Activated CD4-positive, alpha-beta T cell treated with anti-CD3 and anti-CD28 coated beads for 36 hours (primary cell): ENCODE results near the gene FBXO47. TPM values are rescaled to one million over a fixed set of nuclear protein-coding genes. Genes with fewer than 3 reads are reported as not detected.
"Not testable (repeated sequence)": the region's sequence is repeated elsewhere in the genome, so short reads cannot be mapped to it uniquely, and the experiment has no call there.

ENCODE experiments used
- ATAC-seq: fragments of 200-7000 bp; cut with Tn5 transposase; one replicate; pipeline ENCODE4 v1.10.0; 2021; ENCODE audit warnings: mild to moderate bottlenecking, moderate library complexity
- CTCF ChIA-PET: fragments of 350-600 bp; sonication (Branson Sonifier 250); formaldehyde crosslinking; loops from one replicate; lab custom pipeline; 2021; ENCODE audit warnings: antibody characterized with exemption; lab: Charles Lee
- POLR2A ChIA-PET: fragments of 350-600 bp; sonication (Branson Sonifier 250); formaldehyde crosslinking; loops from one replicate; lab custom pipeline; 2021; ENCODE audit warnings: antibody characterized with exemption, inconsistent platforms; lab: Charles Lee
- DNase-seq: peaks from one replicate; pipeline ENCODE4 v3.0.0-alpha.2; 2020
- H3K27ac Mint-ChIP-seq: one replicate; pipeline ENCODE4 v1.8.0; 2021; ENCODE audit warnings: mixed read lengths
- H3K27me3 Mint-ChIP-seq: one replicate; pipeline ENCODE4 v1.8.0; 2021; ENCODE audit warnings: mixed read lengths
- H3K36me3 Mint-ChIP-seq: one replicate; pipeline ENCODE4 v1.8.0; 2021; ENCODE audit warnings: low read depth, mixed read lengths
- H3K4me1 Mint-ChIP-seq: one replicate; pipeline ENCODE4 v1.8.0; 2021; ENCODE audit warnings: mixed read lengths
- H3K4me3 Mint-ChIP-seq: one replicate; pipeline ENCODE4 v1.8.0; 2021; ENCODE audit warnings: mild to moderate bottlenecking, moderate library complexity, mixed read lengths
- H3K9me3 Mint-ChIP-seq: one replicate; pipeline ENCODE4 v1.8.0; 2021; ENCODE audit warnings: low read depth, mixed read lengths
- intact Hi-C, 2 experiments: fragments of 100-400 bp; cut with DNase I in 1 of 2; cut with micrococcal nuclease in 1 of 2; formaldehyde crosslinking; loops; one replicate each; pipeline versions ENCODE4 v1.14.2 to v1.15.1; 2022 to 2024; cut with DNase I, micrococcal nuclease
- total RNA-seq, 2 experiments: library from RNA; stranded (reverse); gene quantifications; one replicate each; pipeline ENCODE4 v1.2.3, GENCODE V29; 2021

FBXO47 gene
- total RNA-seq, 2 experiments from 2014 or later, result 0.11 to 0.16 TPM

GRCh38 chr17:38943607-38944006, 23.6 kb downstream of the FBXO47 start:
- ATAC-seq, result peak; percentile 82
- peaks cover 11% of the 10 kb centered on the region for H3K4me1 Mint-ChIP-seq
- POLR2A ChIA-PET, result interaction anchor here (0.6 to 0.9 kb wide), 2 partner anchors 106 to 218 kb away, joined by 3 read pairs; no protein-coding TSS in a partner anchor
- H3K36me3 Mint-ChIP-seq, result no peaks in the 10 kb centered on the region
- peak; percentile 56 for DNase-seq
- intact Hi-C loops, result loop anchor here (2.0 to 5.0 kb wide), 2 partner anchors 23 to 71 kb away; partner anchors contain the start of genes FBXO47 (in 1 of the 2) and LASP1 (in 1 of the 2)
- CTCF ChIA-PET, result interaction anchor here (0.6 to 1.5 kb wide), 8 partner anchors 18 to 1203 kb away, joined by 3 to 7 read pairs (median 4); partner anchors contain the start of gene LASP1NB
- H3K9me3 Mint-ChIP-seq, result no peaks in the 10 kb centered on the region
- peak overlapping the region; percentile 70 for H3K27ac Mint-ChIP-seq
- H3K27me3 Mint-ChIP-seq, result no peaks in the 10 kb centered on the region
- H3K4me3 Mint-ChIP-seq, result no peak overlapping the region

- H3K4me3 Mint-ChIP-seq, result no peak overlapping the region
- no peak for ATAC-seq
- peaks cover 11% of the 10 kb centered on the region for H3K4me1 Mint-ChIP-seq
- no peaks in the 10 kb centered on the region for H3K27me3 Mint-ChIP-seq
- H3K36me3 Mint-ChIP-seq, result no peaks in the 10 kb centered on the region
- no peak for DNase-seq
- H3K9me3 Mint-ChIP-seq, result no peaks in the 10 kb centered on the region
- no peak overlapping the region for H3K27ac Mint-ChIP-seq
- intact Hi-C loops, result loop anchor here (2.0 to 5.0 kb wide), 2 partner anchors 24 to 71 kb away; partner anchors contain the start of genes FBXO47 (in 1 of the 2) and LASP1 (in 1 of the 2)
- ChIA-PET POLR2A (no interaction called here), CTCF (interaction anchor here (0.6 to 1.5 kb wide), 6 partner anchors 11 to 1203 kb away, joined by 3 to 7 read pairs (median 4); no protein-coding TSS in a partner anchor)
Observed at GRCh38 chr17:38942696-38943334, 24.4 kb downstream of the FBXO47 start.

- no peaks in the 10 kb centered on the region for H3K36me3 Mint-ChIP-seq
- H3K9me3 Mint-ChIP-seq, result no peaks in the 10 kb centered on the region
- H3K27ac Mint-ChIP-seq, result no peak overlapping the region
- POLR2A ChIA-PET, result no interaction called here
- no peak overlapping the region for H3K4me3 Mint-ChIP-seq
- no peak for ATAC-seq
- DNase-seq, result no peak
- intact Hi-C loops, result loop anchor here in 1 of 2 experiments (5.0 kb wide), 1 partner anchor 68 kb away; the partner anchor contains the start of gene LASP1
- H3K27me3 Mint-ChIP-seq, result no peaks in the 10 kb centered on the region
- CTCF ChIA-PET, result interaction anchor here (0.6 to 2.1 kb wide), 3 partner anchors 9 to 43 kb away, joined by 3 to 9 read pairs (median 3); partner anchors contain the start of gene LASP1NB
- peaks cover 11% of the 10 kb centered on the region for H3K4me1 Mint-ChIP-seq
Observed at GRCh38 chr17:38940404-38940803, 26.8 kb downstream of the FBXO47 start.

- Mint-ChIP-seq H3K36me3 (no peaks in the 10 kb centered on the region), H3K27me3 (no peaks in the 10 kb centered on the region), H3K9me3 (no peaks in the 10 kb centered on the region), H3K4me1 (peaks cover 11% of the 10 kb centered on the region), H3K27ac (no peak overlapping the region), H3K4me3 (no peak overlapping the region)
- intact Hi-C loops, result loop anchor here in 1 of 2 experiments (5.0 kb wide), 1 partner anchor 68 kb away; the partner anchor contains the start of gene LASP1
- no peak for ATAC-seq
- DNase-seq, result no peak
- ChIA-PET CTCF (interaction anchor here (0.6 to 2.1 kb wide), 2 partner anchors 9 to 15 kb away, joined by 3 to 9 read pairs; partner anchors contain the start of gene LASP1NB), POLR2A (no interaction called here)
Observed at GRCh38 chr17:38939987-38940386, 27.2 kb downstream of the FBXO47 start.

GRCh38 chr17:38933962-38934361, 33.2 kb downstream of the FBXO47 start:
- H3K9me3 Mint-ChIP-seq, H3K4me3 Mint-ChIP-seq, H3K27me3 Mint-ChIP-seq, H3K36me3 Mint-ChIP-seq, DNase-seq, H3K27ac Mint-ChIP-seq, ATAC-seq, POLR2A ChIA-PET, H3K4me1 Mint-ChIP-seq: not testable (repeated sequence)
- CTCF ChIA-PET, result interaction anchor here (0.9 to 1.0 kb wide), 2 partner anchors 10 to 33 kb away, joined by 3 read pairs; partner anchors contain the start of gene FBXO47
- intact Hi-C loops, result loop anchor here in 1 of 2 experiments (5.0 kb wide), 1 partner anchor 313 kb away; no protein-coding TSS in a partner anchor

GRCh38 chr17:38930782-38931181, 36.4 kb downstream of the FBXO47 start:
- H3K27me3 Mint-ChIP-seq, H3K36me3 Mint-ChIP-seq, DNase-seq, H3K9me3 Mint-ChIP-seq, POLR2A ChIA-PET, H3K27ac Mint-ChIP-seq, H3K4me3 Mint-ChIP-seq, CTCF ChIA-PET, ATAC-seq: not testable (repeated sequence)
- H3K4me1 Mint-ChIP-seq, result peaks cover 14% of the 10 kb centered on the region
- intact Hi-C loops, result loop anchor here in 1 of 2 experiments (5.0 kb wide), 1 partner anchor 317 kb away; no protein-coding TSS in a partner anchor

GRCh38 chr17:38926293-38927070, 40.7 kb downstream of the FBXO47 start:
- Mint-ChIP-seq H3K9me3 (no peaks in the 10 kb centered on the region), H3K27ac (peak overlapping the region; percentile 5), H3K36me3 (no peaks in the 10 kb centered on the region), H3K4me3 (no peak overlapping the region), H3K27me3 (no peaks in the 10 kb centered on the region), H3K4me1 (peaks cover 32% of the 10 kb centered on the region)
- ATAC-seq, result peak; percentile 91
- intact Hi-C loops, result loop anchor here in 1 of 2 experiments (1.0 to 2.0 kb wide), 2 partner anchors 28 to 56 kb away; partner anchors contain the start of gene LASP1
- ChIA-PET CTCF (interaction anchor here (0.6 to 1.9 kb wide), 6 partner anchors 17 to 472 kb away, joined by 3 to 6 read pairs (median 3); no protein-coding TSS in a partner anchor), POLR2A (interaction anchor here (1.1 kb wide), 1 partner anchor 29 kb away, joined by 3 read pairs; no protein-coding TSS in a partner anchor)
- DNase-seq, result no peak

- ATAC-seq, result peak; percentile 37
- Mint-ChIP-seq H3K36me3 (no peaks in the 10 kb centered on the region), H3K9me3 (no peaks in the 10 kb centered on the region), H3K4me1 (peaks cover 43% of the 10 kb centered on the region), H3K27me3 (no peaks in the 10 kb centered on the region), H3K27ac (peak within 1 kb of the TSS; percentile 38), H3K4me3 (peak within 1 kb of the TSS; percentile 3)
- ChIA-PET CTCF (interaction anchor here (0.6 to 2.7 kb wide), 15 partner anchors 8 to 71 kb away, joined by 3 to 9 read pairs (median 3); partner anchors contain the start of gene RPL23), POLR2A (interaction anchor here (1.1 kb wide), 1 partner anchor 28 kb away, joined by 3 read pairs; no protein-coding TSS in a partner anchor)
- peak; percentile 73 for DNase-seq
- intact Hi-C loops, result no loop called here
Observed at GRCh38 chr17:38925263-38925995, 41.8 kb downstream of the FBXO47 start, which contains the start of gene LASP1NB. Gene LASP1NB, plus strand, starts transcription at chr17:38925614.

GRCh38 chr17:38922538-38923297, 44.5 kb downstream of the FBXO47 start:
- ChIA-PET POLR2A (interaction anchor here (0.7 kb wide), 1 partner anchor 53 kb away, joined by 4 read pairs; the partner anchor contains the start of gene LASP1), CTCF (interaction anchor here (0.7 to 2.3 kb wide), 4 partner anchors 20 to 69 kb away, joined by 3 to 7 read pairs (median 3); partner anchors contain the start of gene RPL23)
- H3K27ac Mint-ChIP-seq, result no peak overlapping the region
- intact Hi-C loops, result no loop called here
- DNase-seq (no peak), ATAC-seq (no peak)
- H3K4me3 Mint-ChIP-seq, result no peak overlapping the region
- H3K27me3 Mint-ChIP-seq, result no peaks in the 10 kb centered on the region
- H3K9me3 Mint-ChIP-seq, result no peaks in the 10 kb centered on the region
- peaks cover 48% of the 10 kb centered on the region for H3K4me1 Mint-ChIP-seq
- peaks cover 24% of the 10 kb centered on the region for H3K36me3 Mint-ChIP-seq
